ENCODE data around the gene ANKIB1. TPM values are rescaled to one million over a fixed set of nuclear protein-coding genes. Genes with fewer than 3 reads are reported as not detected.

Gene ANKIB1
- total RNA-seq, 1 experiment from 2014 or later = 57.2 TPM

- no peak overlapping the region for H3K4me3 ChIP-seq (ENCODE audit: low read depth, low read length)
- ChIA-PET CTCF (no interaction called here), POLR2A (no interaction called here)
- DNase-seq = no peak
- no peaks in the 10 kb centered on the region for H3K27me3 ChIP-seq (replicated peaks; ENCODE audit: control insufficient read depth, insufficient read depth, low read length)
- no peak for TF ChIP-seq CTCF (IDR thresholded peaks at IDR 0.05; ENCODE audit: insufficient read depth in 1 of 2, low read depth in 1 of 2, low read length in 1 of 2, severe bottlenecking in 1 of 2, unreplicated experiment in 1 of 2)
- no peaks in the 10 kb centered on the region for H3K9me3 Mint-ChIP-seq (ENCODE audit: unreplicated experiment)
- intact Hi-C loops (cut with micrococcal nuclease; ENCODE audit: unreplicated experiment) = no loop called here
- H3K27me3 Mint-ChIP-seq (ENCODE audit: insufficient read depth, unreplicated experiment) = no peaks in the 10 kb centered on the region
- H3K4me1 ChIP-seq = no peaks in the 10 kb centered on the region
- no peaks in the 10 kb centered on the region for H3K36me3 Mint-ChIP-seq (ENCODE audit: insufficient read depth, unreplicated experiment)
- H3K4me1 Mint-ChIP-seq (ENCODE audit: low read depth, unreplicated experiment) = no peaks in the 10 kb centered on the region
- no peaks in the 10 kb centered on the region for H3K9me3 ChIP-seq
- no TSS peak for BruUV-seq (replicated peaks)
- no peak overlapping the region for H3K27ac Mint-ChIP-seq (ENCODE audit: unreplicated experiment)
- no peaks in the 10 kb centered on the region for H3K36me3 ChIP-seq (ENCODE audit: control insufficient read depth, insufficient read depth, low read length)
- H3K4me3 Mint-ChIP-seq (ENCODE audit: unreplicated experiment) = no peak overlapping the region
Observed at GRCh38 chr7:92417913-92418312, 172.1 kb downstream of the ANKIB1 start.

DNA sequence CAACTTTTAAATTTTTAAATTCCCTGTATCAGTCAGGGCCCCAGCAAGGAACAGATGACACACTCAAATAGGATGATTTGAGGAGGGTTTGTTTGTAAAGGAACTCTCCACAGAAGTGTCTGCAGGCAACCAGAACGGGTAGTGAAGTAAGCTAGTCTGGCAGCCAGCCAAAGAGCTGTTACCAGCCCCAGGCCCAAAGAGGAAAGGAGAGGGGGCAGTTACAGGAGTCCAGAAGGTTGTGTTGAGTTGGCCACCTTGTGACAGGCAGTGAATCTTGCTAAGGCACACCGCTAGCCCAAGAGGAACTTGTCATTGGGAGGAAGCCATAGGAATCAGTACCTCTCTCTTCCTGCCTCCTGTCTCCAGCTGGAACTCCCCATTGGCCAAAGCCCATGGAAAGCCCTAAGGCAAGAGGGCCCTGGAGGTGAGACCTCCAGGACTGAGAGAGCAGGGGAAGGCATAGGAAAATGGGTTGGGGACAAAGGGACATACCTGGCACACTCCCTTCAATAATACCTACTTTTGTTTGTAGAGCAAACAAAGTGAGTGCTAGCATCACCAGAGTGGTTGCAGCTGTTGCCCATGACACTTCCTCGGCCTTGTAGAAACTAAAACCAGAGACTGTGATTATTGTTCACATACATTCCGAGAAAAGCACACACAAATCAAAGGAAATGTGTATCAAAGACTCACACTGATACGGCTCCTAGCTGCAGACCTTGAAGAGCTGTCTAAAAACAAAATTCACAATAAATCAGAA lies 176.1 kb downstream of the ANKIB1 start:
- Mint-ChIP-seq H3K9me3 (ENCODE audit: unreplicated experiment) (no peaks in the 10 kb centered on the region), H3K4me1 (ENCODE audit: low read depth, unreplicated experiment) (peaks cover 9% of the 10 kb centered on the region), H3K27me3 (ENCODE audit: insufficient read depth, unreplicated experiment) (no peaks in the 10 kb centered on the region), H3K36me3 (ENCODE audit: insufficient read depth, unreplicated experiment) (no peaks in the 10 kb centered on the region), H3K4me3 (ENCODE audit: unreplicated experiment) (no peak overlapping the region), H3K27ac (ENCODE audit: unreplicated experiment) (no peak overlapping the region)
- H3K4me3 ChIP-seq (ENCODE audit: low read depth, low read length) = no peak overlapping the region
- no peaks in the 10 kb centered on the region for H3K27me3 ChIP-seq (replicated peaks; ENCODE audit: control insufficient read depth, insufficient read depth, low read length)
- no peak for TF ChIP-seq CTCF (IDR thresholded peaks at IDR 0.05; ENCODE audit: insufficient read depth in 1 of 2, low read depth in 1 of 2, low read length in 1 of 2, severe bottlenecking in 1 of 2, unreplicated experiment in 1 of 2)
- no peaks in the 10 kb centered on the region for H3K9me3 ChIP-seq
- ChIA-PET CTCF (no interaction called here), POLR2A (no interaction called here)
- intact Hi-C loops (cut with micrococcal nuclease; ENCODE audit: unreplicated experiment) = no loop called here
- no TSS peak for BruUV-seq (replicated peaks)
- no peaks in the 10 kb centered on the region for H3K36me3 ChIP-seq (ENCODE audit: control insufficient read depth, insufficient read depth, low read length)
- no peaks in the 10 kb centered on the region for H3K4me1 ChIP-seq
- no peak for DNase-seq

DNA sequence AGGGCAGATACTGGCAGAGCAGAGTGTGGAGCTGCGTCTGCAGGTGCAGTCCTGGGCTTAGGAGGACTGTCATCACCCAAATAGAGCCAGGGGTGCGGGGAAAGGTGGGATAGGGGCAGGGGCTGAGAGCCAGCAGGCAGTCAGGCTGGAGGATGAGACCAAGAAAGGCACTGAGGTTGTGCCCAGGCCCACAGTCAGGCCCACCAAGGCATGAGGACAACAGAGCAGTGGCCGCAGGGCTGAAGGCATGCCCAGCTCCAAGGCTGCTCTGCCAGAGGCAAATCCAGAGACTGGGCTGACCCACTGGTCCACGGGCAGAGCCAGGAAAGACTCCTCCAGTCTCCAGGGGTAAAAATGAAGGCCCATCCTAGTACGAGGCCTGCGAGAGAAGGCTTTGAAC lies 177.2 kb downstream of the ANKIB1 start:
- intact Hi-C loops (cut with micrococcal nuclease; ENCODE audit: unreplicated experiment) = no loop called here
- Histone ChIP-seq H3K27me3 (replicated peaks; ENCODE audit: control insufficient read depth, insufficient read depth, low read length) (no peaks in the 10 kb centered on the region; the same call in 1 of the 2 replicates), H3K9me3 (no peaks in the 10 kb centered on the region), H3K4me1 (no peaks in the 10 kb centered on the region), H3K4me3 (ENCODE audit: low read depth, low read length) (no peak overlapping the region), H3K36me3 (ENCODE audit: control insufficient read depth, insufficient read depth, low read length) (no peaks in the 10 kb centered on the region)
- no peak for TF ChIP-seq CTCF (IDR thresholded peaks at IDR 0.05; ENCODE audit: insufficient read depth in 1 of 2, low read depth in 1 of 2, low read length in 1 of 2, severe bottlenecking in 1 of 2, unreplicated experiment in 1 of 2)
- ChIA-PET POLR2A (no interaction called here), CTCF (no interaction called here)
- Mint-ChIP-seq H3K36me3 (ENCODE audit: insufficient read depth, unreplicated experiment) (no peaks in the 10 kb centered on the region), H3K9me3 (ENCODE audit: unreplicated experiment) (no peaks in the 10 kb centered on the region), H3K4me1 (ENCODE audit: low read depth, unreplicated experiment) (peaks cover 9% of the 10 kb centered on the region), H3K27me3 (ENCODE audit: insufficient read depth, unreplicated experiment) (no peaks in the 10 kb centered on the region), H3K4me3 (ENCODE audit: unreplicated experiment) (no peak overlapping the region), H3K27ac (ENCODE audit: unreplicated experiment) (no peak overlapping the region)
- DNase-seq = no peak
- BruUV-seq (replicated peaks) = no TSS peak

All from Caco-2 (cell line).